AG20443 (cell line): ENCODE data around the gene FAM20C.
"Not testable (repeated sequence)": the region's sequence is repeated elsewhere in the genome, so short reads cannot be mapped to it uniquely, and the experiment has no call there.

ENCODE experiments used
- DNase-seq: peaks from one replicate; pipeline ENCODE4 v3.0.0; 2012; ENCODE audit warnings: low spot score, mixed read lengths

The FAM20C gene

GRCh38 chr7:259751-260405 is 67.5 kb downstream of the FAM20C start:
- no peak for DNase-seq

- no peak for DNase-seq
Observed at GRCh38 chr7:260441-261281, 68.3 kb downstream of the FAM20C start.

- no peak for DNase-seq
Observed at GRCh38 chr7:261341-262250, 69.2 kb downstream of the FAM20C start.

- DNase-seq: no peak
Observed at GRCh38 chr7:262251-262572, 69.8 kb downstream of the FAM20C start.

GRCh38 chr7:262631-263311 is 70.4 kb downstream of the FAM20C start:
- DNase-seq: not testable (repeated sequence)

- DNase-seq: not testable (repeated sequence)
Observed at GRCh38 chr7:263483-264351, 71.3 kb downstream of the FAM20C start.

- DNase-seq: no peak
Observed at GRCh38 chr7:264541-265191, 72.3 kb downstream of the FAM20C start.

GRCh38 chr7:265192-265997 is 73.0 kb downstream of the FAM20C start:
- no peak for DNase-seq

- no peak for DNase-seq
Observed at GRCh38 chr7:265998-266850, 73.9 kb downstream of the FAM20C start.

- no peak for DNase-seq
Observed at GRCh38 chr7:266851-267840, 74.8 kb downstream of the FAM20C start.

GRCh38 chr7:268991-269390 is 76.6 kb downstream of the FAM20C start:
- no peak for DNase-seq

GRCh38 chr7:269721-270120 is 77.3 kb downstream of the FAM20C start:
- no peak for DNase-seq

GRCh38 chr7:270351-270983 is 78.1 kb downstream of the FAM20C start:
- no peak for DNase-seq

GRCh38 chr7:271266-272107 is 79.1 kb downstream of the FAM20C start:
- no peak for DNase-seq

- no peak for DNase-seq
Observed at GRCh38 chr7:272108-272615, 79.8 kb downstream of the FAM20C start.

- no peak for DNase-seq
Observed at GRCh38 chr7:272631-273030, 80.3 kb downstream of the FAM20C start.
